ENCODE data around the gene INPP5A. TPM values are rescaled to one million over a fixed set of nuclear protein-coding genes. Genes with fewer than 3 reads are reported as not detected.

INPP5A gene
- total and polyA plus RNA-seq, 9 of the 15 experiments (the other 6 are each of a cell fraction or from before 2014, with no cell fraction given): 0.66 to 11.6 (median 7.7) TPM

GRCh38 chr10:132706701-132707100 is 169.1 kb downstream of the INPP5A start:
- intact Hi-C loops (cut with micrococcal nuclease): no loop called here
- no peaks in the 10 kb centered on the region for H3K36me3 ChIP-seq (ENCODE audit: control insufficient read depth, insufficient read depth, low read length)
- in situ Hi-C loops (cut with MboI): no loop called here
- ChIA-PET POLR2A (no interaction called here), CTCF (ENCODE audit: low intra/inter-chr PET ratio) (no interaction called here)
- H4K20me1 ChIP-seq (replicated peaks; ENCODE audit: control insufficient read depth, insufficient read depth, low read length): no peaks in the 10 kb centered on the region
- 93% methylated on average over 3 of the region's 11 CpGs for WGBS (ENCODE audit: insufficient coverage, low coverage, missing lambda C conversion rate)
- no peaks in the 10 kb centered on the region for H3K4me1 ChIP-seq (replicated peaks in 1 of 2; ENCODE audit: control insufficient read depth in 2 of 2, insufficient read depth in 2 of 2, low read length in 2 of 2)
- H2AFZ ChIP-seq (ENCODE audit: low read depth, low read length): no peak overlapping the region
- no peak overlapping the region for H3K4me3 ChIP-seq
- H3K9me3 ChIP-seq (replicated peaks; ENCODE audit: control insufficient read depth, insufficient read depth, low read depth, low read length): no peaks in the 10 kb centered on the region
- FAIRE-seq (no peak), DNase-seq (ENCODE audit: extremely low read depth in 1 of 4, low spot score in 3 of 4) (no peak), ATAC-seq (no peak)
- H3K9me1 ChIP-seq (ENCODE audit: control insufficient read depth, insufficient read depth, low read length): no peaks in the 10 kb centered on the region
- no peak overlapping the region for H3K4me2 ChIP-seq (ENCODE audit: insufficient read depth, low read length)
- H3K9ac ChIP-seq (ENCODE audit: insufficient read depth in 1 of 2, low read depth in 2 of 2, low read length in 2 of 2): no peak overlapping the region
- H3K27ac ChIP-seq (ENCODE audit: extremely low read depth, low read depth, low read length): no peak overlapping the region
- TF ChIP-seq CHAMP1 (IDR thresholded peaks at IDR 0.05) (no peak), HES1 (IDR thresholded peaks at IDR 0.05; ENCODE audit: low read depth) (no peak)
- H3K79me2 ChIP-seq (ENCODE audit: control insufficient read depth, insufficient read depth, low read length): no peaks in the 10 kb centered on the region
- H3K27me3 ChIP-seq (ENCODE audit: control insufficient read depth in 2 of 2, insufficient read depth in 2 of 2, low read length in 2 of 2): no peaks in the 10 kb centered on the region
- no TSS peak for BruUV-seq (replicated peaks)

All from K562 (cell line).